Measurements from ENCODE around the gene MYO9A. TPM values are rescaled to one million over a fixed set of nuclear protein-coding genes. Genes with fewer than 3 reads are reported as not detected.

Gene MYO9A
- total RNA-seq, 1 donor from 2014 or later = 39.2 TPM

DNA sequence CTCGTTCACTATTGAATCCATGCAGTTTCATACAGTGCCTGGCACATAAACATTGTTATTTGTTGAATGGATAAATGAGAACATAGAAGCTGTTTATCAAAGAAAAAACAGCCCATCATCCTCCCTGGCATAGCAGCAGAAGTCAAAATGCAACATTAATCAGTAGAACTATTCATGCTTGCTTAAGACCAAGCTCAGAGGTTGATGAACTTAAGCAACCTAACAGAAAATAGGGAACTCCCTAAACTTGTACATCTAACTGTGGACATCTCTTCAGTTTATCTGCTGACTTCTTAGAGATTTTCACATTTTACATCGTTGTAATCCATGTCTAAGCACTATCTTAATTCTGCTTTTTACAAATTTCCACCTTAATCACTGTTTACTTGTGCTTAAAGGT is 29.5 kb upstream of the MYO9A start:
- Mint-ChIP-seq H3K27ac (ENCODE audit: unreplicated experiment) (no peak overlapping the region), H3K4me1 (ENCODE audit: unreplicated experiment) (peaks cover 2% of the 10 kb centered on the region), H3K4me3 (ENCODE audit: unreplicated experiment) (no peak overlapping the region), H3K36me3 (ENCODE audit: low read depth, unreplicated experiment) (no peaks in the 10 kb centered on the region), H3K27me3 (ENCODE audit: unreplicated experiment) (no peaks in the 10 kb centered on the region), H3K9me3 (ENCODE audit: unreplicated experiment) (no peaks in the 10 kb centered on the region)
- no peak for DNase-seq (ENCODE audit: low spot score)
- TF ChIP-seq, protein P1, sequence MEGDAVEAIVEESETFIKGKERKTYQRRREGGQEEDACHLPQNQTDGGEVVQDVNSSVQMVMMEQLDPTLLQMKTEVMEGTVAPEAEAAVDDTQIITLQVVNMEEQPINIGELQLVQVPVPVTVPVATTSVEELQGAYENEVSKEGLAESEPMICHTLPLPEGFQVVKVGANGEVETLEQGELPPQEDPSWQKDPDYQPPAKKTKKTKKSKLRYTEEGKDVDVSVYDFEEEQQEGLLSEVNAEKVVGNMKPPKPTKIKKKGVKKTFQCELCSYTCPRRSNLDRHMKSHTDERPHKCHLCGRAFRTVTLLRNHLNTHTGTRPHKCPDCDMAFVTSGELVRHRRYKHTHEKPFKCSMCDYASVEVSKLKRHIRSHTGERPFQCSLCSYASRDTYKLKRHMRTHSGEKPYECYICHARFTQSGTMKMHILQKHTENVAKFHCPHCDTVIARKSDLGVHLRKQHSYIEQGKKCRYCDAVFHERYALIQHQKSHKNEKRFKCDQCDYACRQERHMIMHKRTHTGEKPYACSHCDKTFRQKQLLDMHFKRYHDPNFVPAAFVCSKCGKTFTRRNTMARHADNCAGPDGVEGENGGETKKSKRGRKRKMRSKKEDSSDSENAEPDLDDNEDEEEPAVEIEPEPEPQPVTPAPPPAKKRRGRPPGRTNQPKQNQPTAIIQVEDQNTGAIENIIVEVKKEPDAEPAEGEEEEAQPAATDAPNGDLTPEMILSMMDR (IDR thresholded peaks at IDR 0.05; ENCODE audit: unreplicated experiment) = no peak

DNA sequence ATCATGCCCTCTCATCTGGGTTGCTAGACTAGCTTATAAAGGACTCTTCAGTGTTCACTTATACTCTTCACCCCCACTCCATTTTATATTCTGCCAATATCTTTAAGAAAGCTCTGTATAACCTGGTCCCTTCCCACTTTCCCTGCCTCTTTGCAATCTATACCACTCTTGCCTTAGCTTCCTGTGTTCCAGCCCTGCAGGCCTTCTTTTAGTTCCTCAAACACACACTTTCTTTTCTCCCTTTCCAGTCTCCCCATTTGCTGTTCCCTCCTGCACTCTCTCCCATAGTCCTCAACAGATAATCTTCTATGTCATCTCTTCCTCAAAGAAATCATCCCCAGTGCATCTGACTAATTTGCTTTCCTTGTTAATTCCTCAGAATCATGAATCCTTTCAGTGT is 29.0 kb upstream of the MYO9A start:
- peaks cover 2% of the 10 kb centered on the region for H3K4me1 Mint-ChIP-seq (ENCODE audit: unreplicated experiment)
- H3K9me3 Mint-ChIP-seq (ENCODE audit: unreplicated experiment) = no peaks in the 10 kb centered on the region
- H3K4me3 Mint-ChIP-seq (ENCODE audit: unreplicated experiment) = no peak overlapping the region
- TF ChIP-seq, protein P1 (IDR thresholded peaks at IDR 0.05; ENCODE audit: unreplicated experiment) = no peak
- no peak for DNase-seq (ENCODE audit: low spot score)
- no peaks in the 10 kb centered on the region for H3K27me3 Mint-ChIP-seq (ENCODE audit: unreplicated experiment)
- H3K27ac Mint-ChIP-seq (ENCODE audit: unreplicated experiment) = no peak overlapping the region
- H3K36me3 Mint-ChIP-seq (ENCODE audit: low read depth, unreplicated experiment) = no peaks in the 10 kb centered on the region

DNA sequence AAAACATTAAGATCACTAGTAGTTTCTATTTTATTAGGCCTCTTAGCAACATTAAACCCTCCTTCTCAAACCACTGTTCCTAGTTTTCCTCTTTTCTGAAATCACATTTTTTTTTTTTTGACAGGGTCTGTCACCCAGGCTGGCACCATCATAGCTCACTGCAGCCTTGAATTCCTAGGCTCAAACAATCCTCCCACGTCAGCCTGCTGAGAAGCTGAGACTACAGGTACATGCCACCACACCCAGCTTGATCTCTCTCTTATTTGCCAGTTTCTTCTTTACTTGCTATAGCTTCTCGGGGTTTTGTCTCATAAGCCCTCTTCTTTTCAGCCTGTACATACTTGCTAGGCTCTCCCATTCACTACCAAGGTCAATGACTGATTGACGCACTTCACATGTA is 28.3 kb upstream of the MYO9A start:
- Mint-ChIP-seq H3K27ac (ENCODE audit: unreplicated experiment) (no peak overlapping the region), H3K27me3 (ENCODE audit: unreplicated experiment) (no peaks in the 10 kb centered on the region), H3K36me3 (ENCODE audit: low read depth, unreplicated experiment) (no peaks in the 10 kb centered on the region), H3K4me3 (ENCODE audit: unreplicated experiment) (no peak overlapping the region), H3K4me1 (ENCODE audit: unreplicated experiment) (peaks cover 2% of the 10 kb centered on the region), H3K9me3 (ENCODE audit: unreplicated experiment) (no peaks in the 10 kb centered on the region)
- no peak for DNase-seq (ENCODE audit: low spot score)
- TF ChIP-seq, protein P1 (IDR thresholded peaks at IDR 0.05; ENCODE audit: unreplicated experiment) = no peak

DNA sequence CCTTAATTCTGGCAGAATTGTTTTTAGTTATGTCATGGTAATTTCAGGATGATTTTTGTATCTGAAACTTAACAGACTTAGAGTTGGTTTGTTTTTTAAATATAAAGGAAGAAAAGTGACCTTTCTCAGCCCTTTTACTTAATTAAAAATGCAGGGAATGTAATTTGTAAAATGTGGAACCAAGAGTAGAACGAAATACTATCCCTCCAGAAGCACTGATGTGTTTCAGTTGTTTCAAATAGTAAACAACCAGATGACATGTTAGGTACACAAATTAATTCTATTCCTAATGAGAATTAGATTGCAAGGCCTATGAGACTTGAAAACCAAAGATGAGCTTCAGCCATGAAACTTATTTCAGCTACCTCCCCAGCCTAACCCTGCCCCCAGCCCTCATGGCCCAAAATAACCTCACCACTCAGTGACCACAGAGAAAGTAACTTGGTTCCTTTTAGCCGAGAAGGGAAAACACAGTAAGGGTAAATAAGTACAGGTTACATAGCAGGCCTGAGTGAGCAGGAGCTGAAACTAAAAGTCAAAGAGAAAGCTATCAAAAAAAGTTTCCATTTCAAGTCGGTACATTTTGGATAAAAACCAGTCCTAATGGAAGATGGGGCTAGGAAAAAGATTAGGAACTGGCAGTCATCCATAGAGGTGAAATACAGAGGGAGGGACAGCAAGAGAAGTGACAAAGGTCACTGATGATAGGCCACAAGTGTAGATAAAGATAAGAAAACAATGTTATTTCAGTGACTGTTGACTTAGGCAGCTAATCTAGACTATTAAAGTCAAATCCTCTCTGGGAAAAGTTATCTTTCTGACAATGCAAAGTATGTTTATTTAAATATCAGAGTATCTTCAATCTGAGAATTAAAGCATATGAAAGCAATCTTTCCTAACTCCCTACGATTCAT is 23.5 kb upstream of the MYO9A start:
- Mint-ChIP-seq H3K27me3 (ENCODE audit: unreplicated experiment) (no peaks in the 10 kb centered on the region), H3K36me3 (ENCODE audit: low read depth, unreplicated experiment) (no peaks in the 10 kb centered on the region), H3K4me3 (ENCODE audit: unreplicated experiment) (no peak overlapping the region), H3K4me1 (ENCODE audit: unreplicated experiment) (no peaks in the 10 kb centered on the region), H3K27ac (ENCODE audit: unreplicated experiment) (no peak overlapping the region), H3K9me3 (ENCODE audit: unreplicated experiment) (no peaks in the 10 kb centered on the region)
- no peak for DNase-seq (ENCODE audit: low spot score)
- TF ChIP-seq, protein P1 (IDR thresholded peaks at IDR 0.05; ENCODE audit: unreplicated experiment) = no peak

DNA sequence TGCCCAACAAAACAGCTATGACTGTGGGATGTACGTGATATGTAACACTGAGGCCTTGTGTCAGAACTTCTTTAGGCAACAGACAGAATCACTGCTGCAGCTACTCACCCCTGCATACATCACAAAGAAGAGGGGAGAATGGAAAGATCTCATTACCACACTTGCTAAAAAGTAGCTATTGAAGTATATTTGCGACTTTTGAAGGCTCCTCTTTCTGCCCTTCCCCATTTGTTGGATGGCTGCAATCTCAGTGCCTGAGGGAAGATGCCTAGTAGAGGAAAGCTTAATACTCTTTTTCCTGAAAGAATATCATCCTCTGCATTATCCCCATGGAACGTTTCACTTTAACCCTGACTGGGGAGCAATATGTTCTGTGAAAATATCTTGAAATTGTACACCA is 22.1 kb upstream of the MYO9A start:
- H3K27ac Mint-ChIP-seq (ENCODE audit: unreplicated experiment) = no peak overlapping the region
- no peak overlapping the region for H3K4me3 Mint-ChIP-seq (ENCODE audit: unreplicated experiment)
- no peaks in the 10 kb centered on the region for H3K27me3 Mint-ChIP-seq (ENCODE audit: unreplicated experiment)
- no peaks in the 10 kb centered on the region for H3K9me3 Mint-ChIP-seq (ENCODE audit: unreplicated experiment)
- DNase-seq (ENCODE audit: low spot score) = no peak
- TF ChIP-seq, protein P1 (IDR thresholded peaks at IDR 0.05; ENCODE audit: unreplicated experiment) = no peak
- no peaks in the 10 kb centered on the region for H3K36me3 Mint-ChIP-seq (ENCODE audit: low read depth, unreplicated experiment)
- no peaks in the 10 kb centered on the region for H3K4me1 Mint-ChIP-seq (ENCODE audit: unreplicated experiment)

Data from endothelial cell (in vitro differentiated cells).